CD4-positive, alpha-beta T cell (primary cell): ENCODE data around the gene ATRNL1. TPM values are rescaled to one million over a fixed set of nuclear protein-coding genes. Genes with fewer than 3 reads are reported as not detected.

Experiments
- ATAC-seq: fragments of 200-7000 bp; cut with Tn5 transposase; one replicate; pipeline ENCODE4 v1.10.0; 2022; ENCODE audit warnings: mild to moderate bottlenecking; ENCODE audit not compliant: poor library complexity
- CTCF ChIA-PET: fragments of 350-600 bp; sonication (Branson Sonifier 250); formaldehyde crosslinking; loops from one replicate; lab custom pipeline; 2021; ENCODE audit warnings: antibody characterized with exemption, inconsistent platforms; lab: Charles Lee
- POLR2A ChIA-PET: fragments of 350-600 bp; sonication (Branson Sonifier 250); formaldehyde crosslinking; loops from one replicate; lab custom pipeline; 2021; ENCODE audit warnings: antibody characterized with exemption, inconsistent platforms; lab: Charles Lee
- DNase-seq, 14 experiments: peaks; one replicate each; pipeline ENCODE4 v3.0.0-alpha.2; 2013 to 2020; ENCODE audit warnings: mixed read lengths in 2 of 14
- H3K27ac ChIP-seq, 2 donors: one replicate each; pipeline versions ENCODE4 v1.5.1 to v1.7.0; 2013; ENCODE audit warnings: low read length in 2 of 2, low read depth in 1 of 2, mild to moderate bottlenecking in 1 of 2
- H3K27me3 ChIP-seq, 2 experiments: 1 replicate in 1 of 2; 2 replicates in 1 of 2; pipeline versions ENCODE4 v1.6.1 to v1.7.0; 2013; ENCODE audit warnings: low read length in 2 of 2, control low read depth in 1 of 2, mild to moderate bottlenecking in 1 of 2, moderate library complexity in 1 of 2; ENCODE audit not compliant: insufficient read depth in 2 of 2, control insufficient read depth in 1 of 2
- H3K36me3 ChIP-seq: one replicate; pipeline ENCODE4 v1.6.1; 2013; ENCODE audit warnings: low read length, control low read depth; ENCODE audit not compliant: insufficient read depth
- H3K4me1 ChIP-seq: one replicate; pipeline ENCODE4 v1.6.1; 2013; ENCODE audit warnings: low read length, control low read depth; ENCODE audit not compliant: insufficient read depth
- H3K4me3 ChIP-seq: one replicate; pipeline ENCODE4 v1.5.1; 2013; ENCODE audit warnings: mild to moderate bottlenecking, low read length, moderate library complexity
- H3K9me3 ChIP-seq, 2 experiments: 1 replicate in 1 of 2; 2 replicates in 1 of 2; pipeline versions ENCODE4 v1.6.1 to v1.7.0; 2013; ENCODE audit warnings: low read length in 2 of 2, mild to moderate bottlenecking in 2 of 2, control low read depth in 1 of 2, moderate library complexity in 1 of 2; ENCODE audit not compliant: control insufficient read depth in 1 of 2, insufficient read depth in 1 of 2
- H3K27ac Mint-ChIP-seq: one replicate; pipeline ENCODE4 v1.8.0; 2020; ENCODE audit warnings: mixed read lengths
- H3K27me3 Mint-ChIP-seq: one replicate; pipeline ENCODE4 v1.8.0; 2021; ENCODE audit warnings: mixed read lengths
- H3K36me3 Mint-ChIP-seq: one replicate; pipeline ENCODE4 v1.8.0; 2021; ENCODE audit warnings: low read depth, mixed read lengths
- H3K4me1 Mint-ChIP-seq: one replicate; pipeline ENCODE4 v1.8.0; 2021; ENCODE audit warnings: low read depth, mixed read lengths
- H3K4me3 Mint-ChIP-seq: one replicate; pipeline ENCODE4 v1.8.0; 2020; ENCODE audit warnings: mild to moderate bottlenecking, mixed read lengths
- H3K9me3 Mint-ChIP-seq: one replicate; pipeline ENCODE4 v1.8.0; 2020; ENCODE audit warnings: mixed read lengths
- intact Hi-C, 2 experiments: fragments of 100-400 bp; cut with DNase I in 1 of 2; cut with micrococcal nuclease in 1 of 2; formaldehyde crosslinking; loops; one replicate each; pipeline versions ENCODE4 v1.15.1 to v1.9.0; 2023 to 2025; cut with DNase I, micrococcal nuclease
- total RNA-seq, 174 experiments: library from RNA in 2 of 174; stranded (reverse) in 2 of 174; gene quantifications; one replicate each; pipeline ENCODE4 v1.2.3 and lab custom pipeline; 2021 to 2026
- TF ChIP-seq, protein P1 (sequence below): fragments of 200-600 bp; IDR thresholded peaks from one replicate; pipeline ENCODE4 v1.8.0; 2022; ENCODE audit warnings: antibody characterized with exemption, mild to moderate bottlenecking

ATRNL1 gene
- total RNA-seq, 2 experiments from 2014 or later = not detected

DNA sequence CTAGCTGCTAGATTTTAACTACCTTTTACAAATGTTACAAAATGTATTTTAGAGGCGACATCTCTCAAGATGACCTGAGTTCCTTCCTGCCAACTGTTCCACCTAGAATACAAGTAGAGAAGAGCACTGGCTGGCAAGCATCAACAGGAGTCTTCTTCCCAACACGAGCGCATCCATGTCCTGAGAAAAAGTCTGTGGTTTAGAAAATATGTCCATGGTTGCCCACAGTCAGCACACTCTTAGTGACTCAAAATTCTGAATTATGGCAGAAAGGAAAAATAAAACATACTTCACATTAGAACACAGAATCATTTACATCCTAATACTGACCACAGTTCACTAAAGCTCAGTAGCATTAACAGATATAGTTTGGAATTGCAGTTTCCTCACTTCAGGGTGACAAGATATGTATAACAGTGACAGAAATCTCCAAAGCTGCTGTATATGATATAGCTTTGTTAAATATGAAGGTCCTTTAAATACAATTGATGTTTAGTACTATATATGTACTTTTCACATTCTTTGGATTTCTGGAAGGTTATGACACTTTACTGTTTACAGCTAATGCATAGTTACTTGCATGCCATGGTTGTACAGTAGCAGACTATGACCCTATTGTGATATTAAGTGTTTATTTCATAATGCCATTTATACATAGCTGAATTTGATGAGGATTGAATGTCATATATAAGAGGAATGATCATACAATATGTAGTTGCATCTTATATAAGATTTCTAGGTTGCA is 852.7 kb downstream of the ATRNL1 start:
- H3K36me3 ChIP-seq = no peaks in the 10 kb centered on the region
- peaks cover 0 to 5% of the 10 kb centered on the region in 2 experiments for H3K9me3 ChIP-seq
- intact Hi-C loops = no loop called here
- no peaks in the 10 kb centered on the region for H3K27me3 ChIP-seq
- no peaks in the 10 kb centered on the region for H3K27me3 Mint-ChIP-seq
- H3K4me1 ChIP-seq = no peaks in the 10 kb centered on the region
- H3K27ac Mint-ChIP-seq = no peak overlapping the region
- TF ChIP-seq, protein P1, sequence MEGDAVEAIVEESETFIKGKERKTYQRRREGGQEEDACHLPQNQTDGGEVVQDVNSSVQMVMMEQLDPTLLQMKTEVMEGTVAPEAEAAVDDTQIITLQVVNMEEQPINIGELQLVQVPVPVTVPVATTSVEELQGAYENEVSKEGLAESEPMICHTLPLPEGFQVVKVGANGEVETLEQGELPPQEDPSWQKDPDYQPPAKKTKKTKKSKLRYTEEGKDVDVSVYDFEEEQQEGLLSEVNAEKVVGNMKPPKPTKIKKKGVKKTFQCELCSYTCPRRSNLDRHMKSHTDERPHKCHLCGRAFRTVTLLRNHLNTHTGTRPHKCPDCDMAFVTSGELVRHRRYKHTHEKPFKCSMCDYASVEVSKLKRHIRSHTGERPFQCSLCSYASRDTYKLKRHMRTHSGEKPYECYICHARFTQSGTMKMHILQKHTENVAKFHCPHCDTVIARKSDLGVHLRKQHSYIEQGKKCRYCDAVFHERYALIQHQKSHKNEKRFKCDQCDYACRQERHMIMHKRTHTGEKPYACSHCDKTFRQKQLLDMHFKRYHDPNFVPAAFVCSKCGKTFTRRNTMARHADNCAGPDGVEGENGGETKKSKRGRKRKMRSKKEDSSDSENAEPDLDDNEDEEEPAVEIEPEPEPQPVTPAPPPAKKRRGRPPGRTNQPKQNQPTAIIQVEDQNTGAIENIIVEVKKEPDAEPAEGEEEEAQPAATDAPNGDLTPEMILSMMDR = no peak
- ChIA-PET POLR2A (no interaction called here), CTCF (no interaction called here)
- no peaks in the 10 kb centered on the region for H3K36me3 Mint-ChIP-seq
- no peak overlapping the region for H3K27ac ChIP-seq
- H3K4me3 Mint-ChIP-seq = no peak overlapping the region
- no peak overlapping the region for H3K4me3 ChIP-seq
- ATAC-seq (no peak), DNase-seq (no peak)
- peaks cover 4% of the 10 kb centered on the region for H3K9me3 Mint-ChIP-seq
- H3K4me1 Mint-ChIP-seq = no peaks in the 10 kb centered on the region

DNA sequence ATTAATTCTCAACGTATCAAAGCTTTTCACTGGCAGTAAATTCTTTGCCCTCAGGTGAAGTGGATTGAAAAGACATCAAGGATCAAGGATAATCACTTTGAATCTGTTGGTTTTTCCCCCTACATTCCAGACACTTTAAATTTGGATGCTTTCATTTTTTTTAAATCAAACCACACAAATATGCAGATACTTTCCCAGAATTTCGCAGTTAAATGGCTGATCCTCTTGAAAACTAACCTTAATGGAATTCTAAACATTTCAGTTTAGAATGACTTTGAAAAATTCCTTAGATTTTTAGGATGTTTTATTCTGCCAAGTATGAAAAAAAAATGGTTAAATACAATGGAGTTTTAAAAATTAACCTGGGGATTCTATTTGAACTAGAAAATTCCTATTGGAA is 853.9 kb downstream of the ATRNL1 start:
- ChIA-PET CTCF (no interaction called here), POLR2A (no interaction called here)
- no peaks in the 10 kb centered on the region for H3K4me1 ChIP-seq
- Mint-ChIP-seq H3K9me3 (no peaks in the 10 kb centered on the region), H3K27me3 (no peaks in the 10 kb centered on the region), H3K27ac (no peak overlapping the region), H3K4me3 (no peak overlapping the region), H3K4me1 (no peaks in the 10 kb centered on the region), H3K36me3 (no peaks in the 10 kb centered on the region)
- intact Hi-C loops = no loop called here
- H3K9me3 ChIP-seq = peaks cover 0 to 5% of the 10 kb centered on the region in 2 experiments
- no peaks in the 10 kb centered on the region for H3K27me3 ChIP-seq
- H3K27ac ChIP-seq = no peak overlapping the region
- H3K4me3 ChIP-seq = no peak overlapping the region
- H3K36me3 ChIP-seq = no peaks in the 10 kb centered on the region
- TF ChIP-seq, protein P1 = no peak
- ATAC-seq (no peak), DNase-seq (no peak)

DNA sequence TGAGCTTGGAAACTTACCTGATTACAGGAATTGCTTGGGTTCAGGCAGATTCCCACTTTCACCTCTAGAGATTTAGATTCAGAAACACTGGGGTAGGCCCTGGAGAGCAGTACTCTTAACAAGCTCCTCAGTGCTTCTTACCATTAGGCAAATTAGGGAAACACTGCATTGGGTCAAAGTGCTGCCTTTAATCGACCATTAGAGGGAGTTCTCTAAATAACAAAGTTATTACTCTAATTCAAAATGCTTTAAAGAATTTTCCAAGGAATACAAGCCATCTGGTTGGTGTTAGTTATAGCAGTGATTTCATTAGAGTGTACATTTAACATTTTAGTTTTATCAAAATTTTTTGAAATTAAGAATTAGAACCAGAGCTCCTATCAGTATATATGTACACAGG is 855.3 kb downstream of the ATRNL1 start:
- DNase-seq = no peak
- Mint-ChIP-seq H3K4me1 (no peaks in the 10 kb centered on the region), H3K9me3 (no peaks in the 10 kb centered on the region), H3K27me3 (no peaks in the 10 kb centered on the region), H3K4me3 (no peak overlapping the region), H3K36me3 (no peaks in the 10 kb centered on the region), H3K27ac (no peak overlapping the region)
- no peaks in the 10 kb centered on the region for H3K36me3 ChIP-seq
- TF ChIP-seq, protein P1 = no peak
- H3K27ac ChIP-seq = no peak overlapping the region
- intact Hi-C loops = no loop called here
- CTCF ChIA-PET = no interaction called here
- no peaks in the 10 kb centered on the region for H3K27me3 ChIP-seq
- POLR2A ChIA-PET = no interaction called here
- no peak for ATAC-seq
- no peak overlapping the region for H3K4me3 ChIP-seq
- H3K4me1 ChIP-seq = no peaks in the 10 kb centered on the region
- H3K9me3 ChIP-seq = peaks cover 0 to 5% of the 10 kb centered on the region in 2 experiments
